SU-DHL-6 (cell line): ENCODE results near the gene OXNAD1.

Experiments used
- H2AFZ ChIP-seq: fragments of 200-600 bp; sonication (generic); 2 replicates; pipeline ENCODE4 v1.6.1; 2014; ENCODE audit warnings: low read depth, mild to moderate bottlenecking, moderate library complexity, mixed read lengths, antibody characterized with exemption, low read length; ENCODE audit not compliant: severe bottlenecking
- H3F3A ChIP-seq: fragments of 200-600 bp; shearing (Covaris generic); 2 replicates; pipeline ENCODE4 v1.6.0; 2016; ENCODE audit warnings: antibody characterized with exemption, mild to moderate bottlenecking; ENCODE audit not compliant: insufficient read depth
- H3K27ac ChIP-seq: fragments of 200-600 bp; sonication (generic); 2 replicates; pipeline ENCODE4 v1.5.1; 2016; ENCODE audit warnings: low read depth, mild to moderate bottlenecking, low read length, moderate library complexity, mixed read lengths
- H3K27me3 ChIP-seq: fragments of 200-600 bp; sonication (generic), shearing (Covaris generic); 2 replicates; pipeline ENCODE4 v1.6.0; 2014; ENCODE audit warnings: mild to moderate bottlenecking, low read length
- H3K36me3 ChIP-seq: fragments of 200-600 bp; sonication (generic); 2 replicates; pipeline ENCODE4 v1.6.1; 2014; ENCODE audit warnings: mild to moderate bottlenecking, low read length, mixed read lengths
- H3K4me2 ChIP-seq: fragments of 300-600, 200-600 bp; shearing (Covaris generic), sonication (generic); 2 replicates; pipeline ENCODE4 v1.6.0; 2014; ENCODE audit warnings: low read length, low read depth, mild to moderate bottlenecking; ENCODE audit not compliant: poor library complexity, severe bottlenecking
- H3K4me3 ChIP-seq: fragments of 200-600 bp; sonication (generic); 2 replicates; pipeline ENCODE4 v1.5.1; 2014; ENCODE audit warnings: antibody characterized with exemption, low read length, mild to moderate bottlenecking, mixed read lengths; ENCODE audit not compliant: insufficient read depth, poor library complexity, severe bottlenecking
- H3K79me2 ChIP-seq: fragments of 200-600 bp; sonication (generic); 2 replicates; pipeline ENCODE4 v1.6.1; 2014; ENCODE audit warnings: mild to moderate bottlenecking, low read length, moderate library complexity; ENCODE audit not compliant: insufficient read depth
- H3K9ac ChIP-seq: fragments of 200-600 bp; sonication (generic); 2 replicates; pipeline ENCODE4 v1.7.0; 2014; ENCODE audit warnings: mild to moderate bottlenecking, low read length
- H3K9me2 ChIP-seq: fragments of 200-600 bp; sonication (generic); replicated peaks from 2 replicates; pipeline ENCODE4 v1.6.1; 2014; ENCODE audit warnings: low read length; ENCODE audit not compliant: insufficient read depth
- H3K9me3 ChIP-seq: fragments of 200-600 bp; sonication (generic); 2 replicates; pipeline ENCODE4 v1.6.1; 2014; ENCODE audit warnings: low read length, mixed read lengths; ENCODE audit not compliant: insufficient read depth
- H4K20me1 ChIP-seq: fragments of 200-600 bp; sonication (generic); 2 replicates; pipeline ENCODE4 v1.6.1; 2014; ENCODE audit warnings: low read depth, mild to moderate bottlenecking, antibody characterized with exemption, low read length, moderate library complexity, mixed read lengths
- CTCF ChIP-seq: fragments of 200-600 bp; sonication (generic); IDR thresholded peaks from one replicate; pipeline ENCODE4 v1.5.1; 2017; ENCODE audit warnings: antibody characterized with exemption, mild to moderate bottlenecking, low read length, moderate library complexity; ENCODE audit not compliant: insufficient read depth, poor library complexity, severe bottlenecking
- EZH2phosphoT487 ChIP-seq: fragments of 200-600 bp; sonication (generic), shearing (Covaris generic); conservative IDR thresholded peaks from 2 replicates; pipeline ENCODE4 v1.6.1; 2018; ENCODE audit warnings: mild to moderate bottlenecking, antibody characterized with exemption, low read length, moderate library complexity, mixed read lengths

The OXNAD1 gene

GRCh38 chr3:16262174-16262573 is 2.8 kb upstream of the OXNAD1 start:
- Histone ChIP-seq H3K9me2 (no peaks in the 10 kb centered on the region), H3K4me2 (no peak overlapping the region), H3K4me3 (no peak overlapping the region), H3K27me3 (no peaks in the 10 kb centered on the region), H4K20me1 (no peaks in the 10 kb centered on the region), H3F3A (no peaks in the 10 kb centered on the region; the same call in 1 of the 2 replicates), H3K9ac (no peak overlapping the region), H3K36me3 (no peaks in the 10 kb centered on the region), H3K9me3 (no peaks in the 10 kb centered on the region), H3K79me2 (peaks cover 39% of the 10 kb centered on the region), H3K27ac (no peak overlapping the region), H2AFZ (no peak overlapping the region)
- TF ChIP-seq EZH2phosphoT487 (no peak), CTCF (no peak)

GRCh38 chr3:16264174-16264707 is 771 bp upstream of the OXNAD1 start:
- H3K9me3 ChIP-seq = no peaks in the 10 kb centered on the region
- H3K4me2 ChIP-seq = peak overlapping the region; percentile 85
- H3F3A ChIP-seq = peaks cover 6% of the 10 kb centered on the region; the same call in 1 of the 2 replicates
- H3K79me2 ChIP-seq = peaks cover 56% of the 10 kb centered on the region
- no peaks in the 10 kb centered on the region for H4K20me1 ChIP-seq
- TF ChIP-seq EZH2phosphoT487 (no peak), CTCF (no peak)
- no peak overlapping the region for H3K27ac ChIP-seq
- H3K4me3 ChIP-seq = peak overlapping the region; percentile 75
- no peaks in the 10 kb centered on the region for H3K27me3 ChIP-seq
- H3K9me2 ChIP-seq = no peaks in the 10 kb centered on the region
- H2AFZ ChIP-seq = peak overlapping the region; percentile 63
- peak overlapping the region; percentile 69 for H3K9ac ChIP-seq
- no peaks in the 10 kb centered on the region for H3K36me3 ChIP-seq

- peak overlapping the region; percentile 85 for H3K4me2 ChIP-seq
- no peaks in the 10 kb centered on the region for H3K27me3 ChIP-seq
- H3K9me2 ChIP-seq = no peaks in the 10 kb centered on the region
- H3K4me3 ChIP-seq = peak overlapping the region; percentile 75
- H3F3A ChIP-seq = peaks cover 6% of the 10 kb centered on the region; the same call in 1 of the 2 replicates
- no peak overlapping the region for H3K27ac ChIP-seq
- peak overlapping the region; percentile 72 for H2AFZ ChIP-seq
- H3K79me2 ChIP-seq = peaks cover 58% of the 10 kb centered on the region
- H3K36me3 ChIP-seq = peaks cover 6% of the 10 kb centered on the region; the same call in 1 of the 2 replicates
- H3K9ac ChIP-seq = peak overlapping the region; percentile 69
- H3K9me3 ChIP-seq = no peaks in the 10 kb centered on the region
- TF ChIP-seq EZH2phosphoT487 = no peak
- no peak for TF ChIP-seq CTCF
- H4K20me1 ChIP-seq = no peaks in the 10 kb centered on the region
Measured at GRCh38 chr3:16265455-16265786, 409 bp downstream of the OXNAD1 start.
